Body of pancreas (tissue), 4 donors: ENCODE results near the gene KLHDC10. TPM values are rescaled to one million over a fixed set of nuclear protein-coding genes. Genes with fewer than 3 reads are reported as not detected.
"Not testable (repeated sequence)": the region's sequence is repeated elsewhere in the genome, so short reads cannot be mapped to it uniquely, and the experiment has no call there.

Source experiments
- ATAC-seq: fragments of 150-250 bp; one replicate; pipeline ENCODE4 v1.9.1; 2016
- DNase-seq, 4 donors: peaks; one replicate each; pipeline ENCODE4 v3.0.0-alpha.2; 2019
- H3K27ac ChIP-seq, 4 donors: fragments of 200-600 bp; sonication (generic); 1 replicate in 3 of 4; 2 replicates in 1 of 4; pipeline versions ENCODE4 v1.5.1 to v1.6.1; 2016 to 2019; ENCODE audit warnings: mild to moderate bottlenecking in 1 of 4, mixed read lengths in 1 of 4, moderate library complexity in 1 of 4
- H3K27me3 ChIP-seq, 2 donors: fragments of 200-600 bp; sonication (generic); one replicate each; pipeline ENCODE4 v1.6.0; 2016; ENCODE audit warnings: mild to moderate bottlenecking in 1 of 2
- H3K36me3 ChIP-seq, 2 donors: fragments of 200-600 bp; sonication (generic); replicated peaks in 1 of 2; 2 replicates each; pipeline ENCODE4 v1.5.1; 2016; ENCODE audit warnings: low read depth in 2 of 2; ENCODE audit not compliant: insufficient read depth in 1 of 2
- H3K4me1 ChIP-seq: fragments of 200-600 bp; sonication (generic); one replicate; pipeline ENCODE4 v1.6.0; 2016
- H3K4me3 ChIP-seq, 2 donors: fragments of 200-600 bp; sonication (generic); 1 replicate in 1 of 2; 2 replicates in 1 of 2; pipeline ENCODE4 v1.5.1; 2016 to 2019
- H3K9me3 ChIP-seq, 3 donors: fragments of 200-600 bp; sonication (generic); 1 replicate in 2 of 3; 2 replicates in 1 of 3; pipeline ENCODE4 v1.5.1; 2016
- CTCF ChIP-seq, 7 experiments: fragments of 450-650 bp in 4 of 7; fragments of 200-600 bp in 3 of 7; sonication (generic) in 3 of 7; IDR thresholded peaks; one replicate each; pipeline ENCODE4 v1.5.1; 2016 to 2019; ENCODE audit warnings: antibody characterized with exemption in 7 of 7
- POLR2A ChIP-seq, 3 donors: fragments of 450-650 bp; IDR thresholded peaks; one replicate each; pipeline ENCODE4 v1.6.1; 2016; ENCODE audit warnings: antibody characterized with exemption in 3 of 3, mild to moderate bottlenecking in 2 of 3
- WGBS, 2 donors: methylation state at CpG; one replicate each; pipeline ENCODE4 v1.1.5; 2017; 5-methylcytosine and 5-hydroxymethylcytosine counted together
- intact Hi-C: fragments of 100-400 bp; cut with DNase I; formaldehyde crosslinking; loops from one replicate; pipeline ENCODE4 v1.15.1; 2023
- total RNA-seq, 2 donors: library from RNA; depleted of rRNA; stranded (reverse); fragments of >200 nt; gene quantifications; one replicate each; pipeline ENCODE4 v1.1.0, GENCODE V29; 2016

Gene KLHDC10
- total RNA-seq, 2 donors from 2014 or later = 10.5 to 15.6 TPM

- Histone ChIP-seq H3K4me1 (peaks cover 12% of the 10 kb centered on the region), H3K27ac (no peak overlapping the region), H3K4me3 (no peak overlapping the region), H3K27me3 (no peaks in the 10 kb centered on the region), H3K36me3 (peaks cover 0 to 8% of the 10 kb centered on the region in 2 donors), H3K9me3 (no peaks in the 10 kb centered on the region)
- 98 to 100% methylated on average over 2 of the region's 2 CpGs for WGBS, 2 donors
- DNase-seq = no peak
- no peak for ATAC-seq
- no peak for TF ChIP-seq POLR2A (IDR thresholded peaks at IDR 0.05)
- TF ChIP-seq CTCF (IDR thresholded peaks at IDR 0.05) = no peak
- intact Hi-C loops = no loop called here
Measured at GRCh38 chr7:130124711-130125110, 54.4 kb downstream of the KLHDC10 start.

GRCh38 chr7:130126840-130127239 lies 56.5 kb downstream of the KLHDC10 start:
- H3K4me3 ChIP-seq, ATAC-seq, DNase-seq, H3K27me3 ChIP-seq, intact Hi-C loops, H3K9me3 ChIP-seq, H3K27ac ChIP-seq: not testable (repeated sequence)
- peaks cover 12% of the 10 kb centered on the region for H3K4me1 ChIP-seq
- 96 to 97% methylated on average over 3 of the region's 3 CpGs for WGBS, 2 donors
- H3K36me3 ChIP-seq = peaks cover 0 to 13% of the 10 kb centered on the region in 2 donors

- DNase-seq (no peak), ATAC-seq (no peak)
- Histone ChIP-seq H3K4me3 (no peak overlapping the region), H3K4me1 (peaks cover 12% of the 10 kb centered on the region), H3K9me3 (no peaks in the 10 kb centered on the region), H3K27ac (peak overlapping the region in 3 of 4 donors; percentile 15 to 41 (median 30)), H3K36me3 (peaks cover 0 to 13% of the 10 kb centered on the region in 2 donors), H3K27me3 (no peaks in the 10 kb centered on the region)
- 39 to 58% methylated on average over 2 of the region's 2 CpGs for WGBS, 2 donors
- intact Hi-C loops = no loop called here
- TF ChIP-seq CTCF (IDR thresholded peaks at IDR 0.05) (no peak), POLR2A (IDR thresholded peaks at IDR 0.05) (no peak)
Measured at GRCh38 chr7:130127404-130127803, 57.1 kb downstream of the KLHDC10 start.

- ATAC-seq (no peak), DNase-seq (no peak)
- intact Hi-C loops = no loop called here
- Histone ChIP-seq H3K36me3 (peaks cover 0 to 10% of the 10 kb centered on the region in 2 donors), H3K27ac (peak overlapping the region in 3 of 4 donors; percentile 15 to 41 (median 30)), H3K4me1 (peaks cover 12% of the 10 kb centered on the region), H3K27me3 (no peaks in the 10 kb centered on the region), H3K9me3 (no peaks in the 10 kb centered on the region), H3K4me3 (no peak overlapping the region)
- TF ChIP-seq CTCF (IDR thresholded peaks at IDR 0.05) = no peak
- no peak for TF ChIP-seq POLR2A (IDR thresholded peaks at IDR 0.05)
- 39 to 59% methylated on average over 1 of the region's 1 CpG for WGBS, 2 donors
Measured at GRCh38 chr7:130127821-130128317, 57.5 kb downstream of the KLHDC10 start.

- Histone ChIP-seq H3K4me3 (no peak overlapping the region), H3K4me1 (peaks cover 12% of the 10 kb centered on the region), H3K36me3 (peaks cover 0 to 12% of the 10 kb centered on the region in 2 donors), H3K27ac (no peak overlapping the region), H3K9me3 (no peaks in the 10 kb centered on the region), H3K27me3 (no peaks in the 10 kb centered on the region)
- TF ChIP-seq CTCF (IDR thresholded peaks at IDR 0.05) (no peak), POLR2A (IDR thresholded peaks at IDR 0.05) (no peak)
- intact Hi-C loops = no loop called here
- ATAC-seq (no peak), DNase-seq (no peak)
- WGBS, 2 donors = 87 to 88% methylated on average over 4 of the region's 4 CpGs
Measured at GRCh38 chr7:130129011-130129411, 58.7 kb downstream of the KLHDC10 start.
